K562 (cell line): ENCODE data around the gene PTRH2. TPM values are rescaled to one million over a fixed set of nuclear protein-coding genes. Genes with fewer than 3 reads are reported as not detected.
A peak's percentile ranks its signal among the peaks of the same experiment; 100 is the strongest.

Experiments
- BACH1 ChIP-seq: fragments of 200-800 bp; sonication (Bioruptor generic); IDR thresholded peaks from 2 replicates; pipeline ENCODE4 v1.6.1; 2016; ENCODE audit warnings: missing genetic modification characterization, missing compliant biosample characterization
- CAMTA2 ChIP-seq: fragments of 250-450 bp; sonication (Bioruptor Pico); conservative IDR thresholded peaks from 2 replicates; pipeline ENCODE4 v1.5.1; 2022
- FOXK2 ChIP-seq, 2 experiments: fragments of 450-650 bp; IDR thresholded peaks in 1 of 2; conservative IDR thresholded peaks in 1 of 2; 2 replicates each; pipeline ENCODE4 v1.6.1; 2016; ENCODE audit warnings: low read depth in 2 of 2, mild to moderate bottlenecking in 1 of 2
- GTF2A2 ChIP-seq: IDR thresholded peaks from 2 replicates; pipeline ENCODE4 v1.6.1; 2016; ENCODE audit warnings: mild to moderate bottlenecking, missing genetic modification characterization, missing compliant biosample characterization
- KAT8 ChIP-seq: fragments of 450-650 bp; IDR thresholded peaks from 2 replicates; pipeline ENCODE4 v1.6.1; 2016; ENCODE audit warnings: low read depth, mild to moderate bottlenecking
- MXI1 ChIP-seq: IDR thresholded peaks from 2 replicates; pipeline ENCODE4 v1.6.1; 2011; ENCODE audit warnings: low read depth, mild to moderate bottlenecking, improper control_type of control experiment, low read length
- NFIX ChIP-seq: fragments of 250-450 bp; sonication (Bioruptor Pico); IDR thresholded peaks from 2 replicates; pipeline ENCODE4 v1.4.0; 2020; ENCODE audit warnings: low read depth, mild to moderate bottlenecking, moderate library complexity
- NR1H2 ChIP-seq: sonication (generic); formaldehyde crosslinking; IDR thresholded peaks from 2 replicates; pipeline ENCODE4 v1.4.0; 2020; ENCODE audit warnings: mild to moderate bottlenecking, missing genetic modification reagents
- RBBP5 ChIP-seq: fragments of 200-600 bp; sonication (generic); IDR thresholded peaks from 2 replicates; pipeline ENCODE4 v1.6.1; 2012; ENCODE audit warnings: borderline replicate concordance, mild to moderate bottlenecking, low read length, control low read depth, inconsistent platforms; ENCODE audit not compliant: insufficient read depth, poor library complexity, severe bottlenecking
- SP2 ChIP-seq: IDR thresholded peaks from 2 replicates; pipeline ENCODE4 v1.6.1; 2011; ENCODE audit warnings: mild to moderate bottlenecking, low read depth, low read length, moderate library complexity; ENCODE audit not compliant: poor library complexity, severe bottlenecking; ENCODE audit errors: extremely low read depth
- SRSF1 ChIP-seq: fragments of 200-400 bp; formaldehyde crosslinking; IDR thresholded peaks from 2 replicates; pipeline ENCODE4 v1.6.1; 2017; ENCODE audit warnings: mild to moderate bottlenecking, low read depth, low read length, moderate library complexity
- TCF7 ChIP-seq: sonication (generic); IDR thresholded peaks from 2 replicates; pipeline ENCODE4 v1.6.1; 2016; ENCODE audit warnings: antibody characterized with exemption, borderline replicate concordance
- TGIF2 ChIP-seq: sonication (generic); formaldehyde crosslinking; IDR thresholded peaks from 2 replicates; pipeline ENCODE4 v1.8.1; 2022; ENCODE audit warnings: mild to moderate bottlenecking, missing genetic modification reagents, moderate library complexity
- U2AF1 ChIP-seq: fragments of 200-400 bp; formaldehyde crosslinking; optimal IDR thresholded peaks from 2 replicates; pipeline ENCODE3; 2017; ENCODE audit warnings: mild to moderate bottlenecking, low read depth, low read length, moderate library complexity
- ZFX ChIP-seq: sonication (generic); formaldehyde crosslinking; IDR thresholded peaks from 2 replicates; pipeline ENCODE4 v1.8.0; 2022; ENCODE audit warnings: mild to moderate bottlenecking, missing genetic modification reagents, moderate library complexity
- ZNF76 ChIP-seq: fragments of 250-450 bp; sonication (Bioruptor Pico); IDR thresholded peaks from 2 replicates; pipeline ENCODE4 v1.4.0; 2020; ENCODE audit warnings: mild to moderate bottlenecking, moderate library complexity, borderline replicate concordance
- ZNF780A ChIP-seq: fragments of 250-450 bp; sonication (Bioruptor Pico); IDR thresholded peaks from 2 replicates; pipeline ENCODE4 v1.5.0; 2021; ENCODE audit warnings: mild to moderate bottlenecking
- polyA plus RNA-seq, 8 experiments: library from polyadenylated mRNA; depleted of rRNA in 4 of 8; stranded (reverse) in 5 of 8; unstranded in 3 of 8; fragments of >200 nt; fragmentation: Nextera tagmentation in 2 of 8; fragmentation: Illumina TruSeq in 1 of 8; extraction: Ambion mirVana in 2 of 8; extraction: Trizol in 1 of 8; gene quantifications; 2 replicates each; pipeline versions ENCODE4 v1.2.1 to v1.2.3, GENCODE V29; 2011 to 2014; ENCODE audit warnings: inconsistent platforms in 1 of 8, missing spikeins in 1 of 8
- total RNA-seq, 7 experiments: library from RNA; depleted of rRNA in 6 of 7; stranded (reverse); fragments of >200 nt in 6 of 7; fragmentation: Illumina TruSeq in 2 of 7; extraction: Trizol in 2 of 7; gene quantifications; 2 replicates each; pipeline versions ENCODE4 v1.2.1 to v1.2.3, GENCODE V29; 2011 to 2021; ENCODE audit warnings: low replicate concordance in 1 of 7
- TF ChIP-seq, protein P1 (sequence below): fragments of 250-450 bp; sonication (Bioruptor Pico); IDR thresholded peaks from 2 replicates; pipeline ENCODE4 v1.8.0; 2022; ENCODE audit warnings: inconsistent platforms, mild to moderate bottlenecking, moderate library complexity, borderline replicate concordance
- TF ChIP-seq, protein P2 (sequence below): fragments of 450-650 bp; IDR thresholded peaks from 2 replicates; pipeline ENCODE4 v1.7.1; 2018; ENCODE audit warnings: mild to moderate bottlenecking, low read depth; ENCODE audit not compliant: partially characterized antibody
- TF ChIP-seq, protein P3 (sequence below): fragments of 250-450 bp; sonication (Bioruptor Pico); IDR thresholded peaks from 2 replicates; pipeline ENCODE4 v1.4.0; 2020; ENCODE audit warnings: borderline replicate concordance

PTRH2 gene
- total and polyA plus RNA-seq, 9 of the 15 experiments (the other 6 are each of a cell fraction or from before 2014, with no cell fraction given), result 53.1 to 210 (median 126) TPM

DNA sequence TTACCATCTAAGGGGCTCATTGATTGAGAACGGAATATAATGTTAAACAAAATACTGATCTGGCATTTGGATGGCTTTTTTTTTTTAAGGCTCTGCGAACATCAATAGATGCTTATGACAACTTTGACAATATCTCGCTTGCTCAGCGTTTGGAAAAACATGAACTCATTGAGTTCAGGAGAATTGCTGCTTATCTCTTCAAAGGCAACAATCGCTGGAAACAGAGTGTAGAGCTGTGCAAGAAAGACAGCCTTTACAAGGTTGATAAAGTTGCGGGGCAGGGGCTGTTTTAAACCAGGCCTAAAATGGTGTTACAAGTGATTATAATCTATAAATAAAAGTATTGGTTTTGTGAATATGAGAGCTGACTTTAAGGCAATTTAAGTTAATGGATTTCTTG is 22.3 kb downstream of the PTRH2 start (continued):
- TF ChIP-seq, protein P1, sequence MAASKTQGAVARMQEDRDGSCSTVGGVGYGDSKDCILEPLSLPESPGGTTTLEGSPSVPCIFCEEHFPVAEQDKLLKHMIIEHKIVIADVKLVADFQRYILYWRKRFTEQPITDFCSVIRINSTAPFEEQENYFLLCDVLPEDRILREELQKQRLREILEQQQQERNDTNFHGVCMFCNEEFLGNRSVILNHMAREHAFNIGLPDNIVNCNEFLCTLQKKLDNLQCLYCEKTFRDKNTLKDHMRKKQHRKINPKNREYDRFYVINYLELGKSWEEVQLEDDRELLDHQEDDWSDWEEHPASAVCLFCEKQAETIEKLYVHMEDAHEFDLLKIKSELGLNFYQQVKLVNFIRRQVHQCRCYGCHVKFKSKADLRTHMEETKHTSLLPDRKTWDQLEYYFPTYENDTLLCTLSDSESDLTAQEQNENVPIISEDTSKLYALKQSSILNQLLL (CRISPR knock-in tag), result no peak
- no peak for TF ChIP-seq KAT8
- no peak for TF ChIP-seq SP2
- TF ChIP-seq GTF2A2, result no peak
- TF ChIP-seq U2AF1, result no peak
- peak; percentile 47 to 63; a peak in 2 of 4 replicates for TF ChIP-seq FOXK2 (conservative IDR thresholded peaks at IDR 0.05 in 1 of 2, IDR thresholded peaks at IDR 0.05 in 1 of 2; ENCODE audit: low read depth in 2 of 2)
- TF ChIP-seq BACH1 (tag), result no peak
- no peak for TF ChIP-seq SRSF1
- TF ChIP-seq ZNF780A, result no peak
- TF ChIP-seq RBBP5, result no peak
- TF ChIP-seq MXI1, result peak; percentile 80; the same call in 1 of the 2 replicates
- TF ChIP-seq TCF7, result no peak
- TF ChIP-seq TGIF2 (CRISPR knock-in tag), result no peak
- TF ChIP-seq CAMTA2 (CRISPR knock-in tag), result no peak
- TF ChIP-seq, protein P2, sequence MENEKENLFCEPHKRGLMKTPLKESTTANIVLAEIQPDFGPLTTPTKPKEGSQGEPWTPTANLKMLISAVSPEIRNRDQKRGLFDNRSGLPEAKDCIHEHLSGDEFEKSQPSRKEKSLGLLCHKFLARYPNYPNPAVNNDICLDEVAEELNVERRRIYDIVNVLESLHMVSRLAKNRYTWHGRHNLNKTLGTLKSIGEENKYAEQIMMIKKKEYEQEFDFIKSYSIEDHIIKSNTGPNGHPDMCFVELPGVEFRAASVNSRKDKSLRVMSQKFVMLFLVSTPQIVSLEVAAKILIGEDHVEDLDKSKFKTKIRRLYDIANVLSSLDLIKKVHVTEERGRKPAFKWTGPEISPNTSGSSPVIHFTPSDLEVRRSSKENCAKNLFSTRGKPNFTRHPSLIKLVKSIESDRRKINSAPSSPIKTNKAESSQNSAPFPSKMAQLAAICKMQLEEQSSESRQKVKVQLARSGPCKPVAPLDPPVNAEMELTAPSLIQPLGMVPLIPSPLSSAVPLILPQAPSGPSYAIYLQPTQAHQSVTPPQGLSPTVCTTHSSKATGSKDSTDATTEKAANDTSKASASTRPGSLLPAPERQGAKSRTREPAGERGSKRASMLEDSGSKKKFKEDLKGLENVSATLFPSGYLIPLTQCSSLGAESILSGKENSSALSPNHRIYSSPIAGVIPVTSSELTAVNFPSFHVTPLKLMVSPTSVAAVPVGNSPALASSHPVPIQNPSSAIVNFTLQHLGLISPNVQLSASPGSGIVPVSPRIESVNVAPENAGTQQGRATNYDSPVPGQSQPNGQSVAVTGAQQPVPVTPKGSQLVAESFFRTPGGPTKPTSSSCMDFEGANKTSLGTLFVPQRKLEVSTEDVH, result no peak
- no peak for TF ChIP-seq ZFX (CRISPR knock-in tag)
- no peak for TF ChIP-seq NR1H2
- TF ChIP-seq ZNF76, result no peak
- TF ChIP-seq, protein P3, sequence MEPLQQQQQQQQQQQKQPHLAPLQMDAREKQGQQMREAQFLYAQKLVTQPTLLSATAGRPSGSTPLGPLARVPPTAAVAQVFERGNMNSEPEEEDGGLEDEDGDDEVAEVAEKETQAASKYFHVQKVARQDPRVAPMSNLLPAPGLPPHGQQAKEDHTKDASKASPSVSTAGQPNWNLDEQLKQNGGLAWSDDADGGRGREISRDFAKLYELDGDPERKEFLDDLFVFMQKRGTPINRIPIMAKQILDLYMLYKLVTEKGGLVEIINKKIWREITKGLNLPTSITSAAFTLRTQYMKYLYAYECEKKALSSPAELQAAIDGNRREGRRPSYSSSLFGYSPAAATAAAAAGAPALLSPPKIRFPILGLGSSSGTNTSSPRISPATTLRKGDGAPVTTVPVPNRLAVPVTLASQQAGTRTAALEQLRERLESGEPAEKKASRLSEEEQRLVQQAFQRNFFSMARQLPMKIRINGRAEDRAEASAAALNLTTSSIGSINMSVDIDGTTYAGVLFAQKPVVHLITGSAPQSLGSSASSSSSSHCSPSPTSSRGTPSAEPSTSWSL (CRISPR knock-in tag), result no peak
- TF ChIP-seq NFIX (CRISPR knock-in tag), result no peak
